IMR-90 (cell line): ENCODE data around the gene CEACAM3. TPM values are rescaled to one million over a fixed set of nuclear protein-coding genes. Genes with fewer than 3 reads are reported as not detected.
"Not testable (repeated sequence)": the region's sequence is repeated elsewhere in the genome, so short reads cannot be mapped to it uniquely, and the experiment has no call there.

Experiments
- ATAC-seq: fragments of 200-7000 bp; cut with Tn5 transposase; 2 replicates; pipeline ENCODE4 v1.9.1; 2020; ENCODE audit warnings: low read depth, mild to moderate bottlenecking, moderate library complexity
- BruUV-seq: library from RNA; stranded (reverse); fragments of 400-500 nt; replicated peaks from 2 replicates; lab custom pipeline; 2021; lab: Mats Ljungman, UMichigan
- CTCF ChIA-PET: fragments of 300-600 bp; formaldehyde crosslinking; extraction: SDS; loops from one replicate; lab custom pipeline; 2021; ENCODE audit warnings: antibody characterized with exemption; lab: Yijun Ruan, JAX
- POLR2A ChIA-PET: fragments of 300-600 bp; sonication (Branson Sonifier 250); formaldehyde crosslinking; loops from one replicate; lab custom pipeline; 2022; ENCODE audit warnings: antibody characterized with exemption; ENCODE audit not compliant: unreplicated experiment; lab: Charles Lee
- DNase-seq: peaks from one replicate; pipeline ENCODE4 v3.0.0; 2013
- H2AFZ ChIP-seq: replicated peaks from 2 replicates; pipeline ENCODE3; 2013; ENCODE audit warnings: low read length, mild to moderate bottlenecking; ENCODE audit not compliant: poor library complexity
- H2AK5ac ChIP-seq: 2 replicates; pipeline ENCODE4 v1.6.1; 2013; ENCODE audit warnings: low read depth, low read length, inconsistent platforms
- H2AK9ac ChIP-seq: replicated peaks from 2 replicates; pipeline ENCODE3; 2013; ENCODE audit warnings: mild to moderate bottlenecking, low read depth, low read length, moderate library complexity; ENCODE audit not compliant: poor library complexity
- H2BK120ac ChIP-seq: 2 replicates; pipeline ENCODE4 v1.6.1; 2013; ENCODE audit warnings: low read depth, low read length, inconsistent platforms
- H2BK15ac ChIP-seq: 3 replicates; pipeline ENCODE4 v1.6.1; 2013; ENCODE audit warnings: low read depth, low read length, inconsistent platforms
- H2BK20ac ChIP-seq: 2 replicates; pipeline ENCODE4 v1.6.1; 2013; ENCODE audit warnings: low read depth, mild to moderate bottlenecking, inconsistent platforms, low read length, moderate library complexity
- H2BK5ac ChIP-seq: 2 replicates; pipeline ENCODE4 v1.6.1; 2013; ENCODE audit warnings: mild to moderate bottlenecking, low read depth, low read length, inconsistent platforms; ENCODE audit not compliant: poor library complexity, severe bottlenecking
- H3K14ac ChIP-seq: replicated peaks from 2 replicates; pipeline ENCODE4 v1.6.1; 2013; ENCODE audit warnings: low read depth, low read length, inconsistent platforms
- H3K18ac ChIP-seq: 2 replicates; pipeline ENCODE4 v1.6.1; 2013; ENCODE audit warnings: low read depth, low read length, control low read depth
- H3K23ac ChIP-seq: 2 replicates; pipeline ENCODE4 v1.6.1; 2013; ENCODE audit warnings: low read depth, low read length, inconsistent platforms
- H3K27ac ChIP-seq: 2 replicates; pipeline ENCODE4 v1.5.1; 2013; ENCODE audit warnings: mild to moderate bottlenecking, control low read depth, low read length; ENCODE audit not compliant: insufficient read depth
- H3K27me3 ChIP-seq: 2 replicates; pipeline ENCODE4 v1.6.1; 2013; ENCODE audit warnings: low read length; ENCODE audit not compliant: control insufficient read depth, insufficient read depth
- H3K36me3 ChIP-seq: 2 replicates; pipeline ENCODE4 v1.6.1; 2013; ENCODE audit warnings: low read length, mixed read lengths; ENCODE audit not compliant: control insufficient read depth, insufficient read depth
- H3K4ac ChIP-seq: 2 replicates; pipeline ENCODE4 v1.6.1; 2013; ENCODE audit warnings: low read depth, low read length, inconsistent platforms
- H3K4me1 ChIP-seq: 2 replicates; pipeline ENCODE4 v1.6.1; 2013; ENCODE audit warnings: low read length, mixed read lengths; ENCODE audit not compliant: control insufficient read depth, insufficient read depth
- H3K4me2 ChIP-seq: 2 replicates; pipeline ENCODE4 v1.6.1; 2013; ENCODE audit warnings: low read depth, mild to moderate bottlenecking, control low read depth, low read length, moderate library complexity
- H3K4me3 ChIP-seq: 2 replicates; pipeline ENCODE4 v1.5.1; 2013; ENCODE audit warnings: low read depth, mild to moderate bottlenecking, control low read depth, low read length, moderate library complexity; ENCODE audit not compliant: insufficient read depth
- H3K56ac ChIP-seq: 2 replicates; pipeline ENCODE4 v1.6.1; 2013; ENCODE audit warnings: low read length, inconsistent platforms; ENCODE audit not compliant: insufficient read depth; ENCODE audit errors: extremely low read depth
- H3K79me1 ChIP-seq, 2 experiments: 2 replicates each; pipeline ENCODE4 v1.6.1; 2013; ENCODE audit warnings: low read length in 2 of 2, inconsistent platforms in 1 of 2, low read depth in 1 of 2
- H3K9ac ChIP-seq: 2 replicates; pipeline ENCODE4 v1.6.1; 2013; ENCODE audit warnings: low read depth, low read length, control low read depth
- H3K9me1 ChIP-seq: 2 replicates; pipeline ENCODE4 v1.6.1; 2013; ENCODE audit warnings: low read length, inconsistent platforms; ENCODE audit not compliant: insufficient read depth
- H3K9me3 ChIP-seq: 2 replicates; pipeline ENCODE4 v1.6.1; 2013; ENCODE audit warnings: low read length; ENCODE audit not compliant: control insufficient read depth, insufficient read depth
- H4K20me1 ChIP-seq: 2 replicates; pipeline ENCODE4 v1.6.1; 2013; ENCODE audit warnings: low read length, inconsistent platforms; ENCODE audit not compliant: insufficient read depth
- H4K5ac ChIP-seq: 2 replicates; pipeline ENCODE4 v1.6.1; 2013; ENCODE audit warnings: mild to moderate bottlenecking, low read depth, low read length, control low read depth
- H4K8ac ChIP-seq, 2 experiments: 2 replicates each; pipeline ENCODE4 v1.6.1; 2013; ENCODE audit warnings: low read depth in 2 of 2, low read length in 2 of 2, control low read depth in 1 of 2, inconsistent platforms in 1 of 2
- H4K91ac ChIP-seq: 2 replicates; pipeline ENCODE4 v1.6.1; 2013; ENCODE audit warnings: low read depth, low read length, inconsistent platforms; ENCODE audit not compliant: insufficient read depth
- RCOR1 ChIP-seq: IDR thresholded peaks from 2 replicates; pipeline ENCODE4 v1.6.1; 2012; ENCODE audit warnings: mild to moderate bottlenecking, low read length, improper control_type of control experiment; ENCODE audit not compliant: insufficient replicate concordance
- WGBS, 2 experiments: methylation state at CpG; one replicate each; pipeline versions ENCODE4 v1.1.5 to v1.1.7; 2013; ENCODE audit warnings: missing lambda C conversion rate in 2 of 2; ENCODE audit not compliant: insufficient read length in 1 of 2; ENCODE audit errors: extremely low coverage in 2 of 2; 5-methylcytosine and 5-hydroxymethylcytosine counted together
- dilution Hi-C: fragments of 300-500 bp; cut with HindIII; formaldehyde crosslinking; loops from one replicate; pipeline ENCODE4 v1.14.3; 2018; ENCODE audit warnings: low sequenced_read_pairs; ENCODE audit not compliant: unreplicated experiment
- in situ Hi-C: fragments of 300-500 bp; cut with MboI; formaldehyde crosslinking; loops from 3 replicates; pipeline ENCODE4 v1.14.3; 2019; ENCODE audit warnings: low sequenced_read_pairs, inconsistent platforms, mixed read lengths
- intact Hi-C: fragments of 100-400 bp; cut with micrococcal nuclease; formaldehyde crosslinking; loops from 2 replicates; pipeline ENCODE4 v1.10.0; 2022
- polyA plus RNA-seq, 3 experiments: library from polyadenylated mRNA; depleted of rRNA; stranded (reverse); fragments of >200 nt; gene quantifications; 2 replicates each; pipeline ENCODE4 v1.2.3, GENCODE V29; 2012; ENCODE audit warnings: low replicate concordance in 1 of 3
- total RNA-seq: library from RNA; depleted of rRNA; stranded (reverse); fragments of >200 nt; gene quantifications from 2 replicates; pipeline ENCODE4 v1.2.3, GENCODE V29; 2012

Gene CEACAM3
- total and polyA plus RNA-seq, 2 of the 4 experiments (the other 2 are of a cell fraction) = not detected

- Histone ChIP-seq H3K56ac (no peak overlapping the region), H3K79me1 (no peaks in the 10 kb centered on the region), H3K4me1 (no peaks in the 10 kb centered on the region), H3K4ac (no peak overlapping the region), H2BK20ac (no peak overlapping the region), H2BK15ac (no peak overlapping the region), H2AFZ (no peak overlapping the region), H3K36me3 (no peaks in the 10 kb centered on the region), H4K5ac (no peak overlapping the region), H3K27me3 (peaks cover 12% of the 10 kb centered on the region), H3K14ac (no peak overlapping the region), H3K9ac (no peak overlapping the region), H3K9me3 (no peaks in the 10 kb centered on the region), H3K23ac (no peak overlapping the region), H3K4me2 (no peak overlapping the region), H2BK5ac (no peak overlapping the region), H4K8ac (no peak overlapping the region), H3K18ac (no peak overlapping the region), H3K4me3 (no peak overlapping the region), H3K9me1 (no peaks in the 10 kb centered on the region), H2BK120ac (no peak overlapping the region), H4K20me1 (no peaks in the 10 kb centered on the region), H2AK5ac (no peak overlapping the region), H3K27ac (no peak overlapping the region), H4K91ac (no peak overlapping the region), H2AK9ac (no peak overlapping the region)
- intact Hi-C loops = no loop called here
- DNase-seq (no peak), ATAC-seq (no peak)
- dilution Hi-C loops = no loop called here
- WGBS, 2 experiments = 29% methylated on average over 1 of the region's 3 CpGs; no CpG with 5 or more reads in 1 of the 2 experiments
- TF ChIP-seq RCOR1 = no peak
- POLR2A ChIA-PET = no interaction called here
- CTCF ChIA-PET = no interaction called here
- no TSS peak for BruUV-seq
- in situ Hi-C loops = no loop called here
These were observed 48.4 kb upstream of the CEACAM3 start for GRCh38 chr19:41748012-41748411.

GRCh38 chr19:41750248-41751134 lies 45.9 kb upstream of the CEACAM3 start:
- H3K4me1 ChIP-seq, H3K23ac ChIP-seq, DNase-seq, H2BK15ac ChIP-seq, H3K36me3 ChIP-seq, intact Hi-C loops, POLR2A ChIA-PET, H4K5ac ChIP-seq, H3K4me2 ChIP-seq, H3K18ac ChIP-seq, H4K91ac ChIP-seq, H3K14ac ChIP-seq, H4K20me1 ChIP-seq, in situ Hi-C loops, H2BK120ac ChIP-seq, H3K4ac ChIP-seq, BruUV-seq, H4K8ac ChIP-seq, H3K9me1 ChIP-seq, H3K4me3 ChIP-seq, H3K9ac ChIP-seq, H2AFZ ChIP-seq, H2AK5ac ChIP-seq, H2AK9ac ChIP-seq, H3K56ac ChIP-seq, ATAC-seq, H3K27ac ChIP-seq, CTCF ChIA-PET, H3K79me1 ChIP-seq, H3K9me3 ChIP-seq, H2BK20ac ChIP-seq, H2BK5ac ChIP-seq, dilution Hi-C loops: not testable (repeated sequence)
- 33% methylated on average over 1 of the region's 10 CpGs; no CpG with 5 or more reads in 1 of the 2 experiments for WGBS, 2 experiments
- H3K27me3 ChIP-seq = peaks cover 12% of the 10 kb centered on the region
